Right atrium auricular region (tissue), 2 donors: ENCODE measurements around the gene PPP1R16B. TPM values are rescaled to one million over a fixed set of nuclear protein-coding genes. Genes with fewer than 3 reads are reported as not detected.

ENCODE experiments used
- DNase-seq: peaks from one replicate; pipeline ENCODE4 v3.0.0-alpha.2; 2019; ENCODE audit warnings: low spot score
- H3K27ac ChIP-seq, 2 donors: fragments of 200-600 bp; sonication (generic); 1 replicate in 1 of 2; 2 replicates in 1 of 2; pipeline ENCODE4 v1.5.1; 2016 to 2019
- H3K27me3 ChIP-seq, 2 donors: fragments of 200-600 bp; sonication (generic); one replicate each; pipeline versions ENCODE4 v1.5.1 to v1.6.0; 2017 to 2019
- H3K36me3 ChIP-seq: fragments of 200-600 bp; sonication (generic); one replicate; pipeline ENCODE4 v1.5.1; 2016
- H3K4me1 ChIP-seq, 2 donors: fragments of 200-600 bp; sonication (generic); one replicate each; pipeline versions ENCODE4 v1.5.1 to v1.6.0; 2017 to 2019
- H3K4me3 ChIP-seq, 2 donors: fragments of 200-600 bp; sonication (generic); 1 replicate in 1 of 2; 2 replicates in 1 of 2; pipeline ENCODE4 v1.5.1; 2017 to 2019; ENCODE audit warnings: mild to moderate bottlenecking in 1 of 2, moderate library complexity in 1 of 2
- H3K9me3 ChIP-seq, 2 donors: fragments of 200-600 bp; sonication (generic); one replicate each; pipeline ENCODE4 v1.5.1; 2019
- CTCF ChIP-seq, 2 donors: fragments of 200-600 bp; sonication (generic); IDR thresholded peaks; one replicate each; pipeline ENCODE4 v1.5.1; 2019; ENCODE audit warnings: antibody characterized with exemption in 2 of 2
- total RNA-seq, 2 donors: library from RNA; depleted of rRNA; stranded (reverse); fragments of >200 nt; gene quantifications; one replicate each; pipeline ENCODE4 v1.1.0, GENCODE V29; 2016

PPP1R16B gene
- total RNA-seq, 2 donors from 2014 or later: 0.96 to 6.6 TPM

- H3K27me3 ChIP-seq: no peaks in the 10 kb centered on the region
- TF ChIP-seq CTCF (IDR thresholded peaks at IDR 0.05): no peak
- peak overlapping the region; percentile 38 to 85 for H3K27ac ChIP-seq
- no peak for DNase-seq
- no peaks in the 10 kb centered on the region for H3K9me3 ChIP-seq
- no peak overlapping the region for H3K4me3 ChIP-seq
- H3K4me1 ChIP-seq: peaks cover 0 to 19% of the 10 kb centered on the region in 2 donors
- H3K36me3 ChIP-seq: no peaks in the 10 kb centered on the region
These were observed 164.2 kb downstream of the PPP1R16B start for GRCh38 chr20:38969708-38970107.

GRCh38 chr20:38970302-38970701 is 164.8 kb downstream of the PPP1R16B start:
- no peaks in the 10 kb centered on the region for H3K27me3 ChIP-seq
- H3K9me3 ChIP-seq: no peaks in the 10 kb centered on the region
- H3K27ac ChIP-seq: peak overlapping the region in 1 of 2 donors; percentile 85
- H3K4me3 ChIP-seq: no peak overlapping the region
- no peak for DNase-seq
- peaks cover 0 to 19% of the 10 kb centered on the region in 2 donors for H3K4me1 ChIP-seq
- no peak for TF ChIP-seq CTCF (IDR thresholded peaks at IDR 0.05)
- H3K36me3 ChIP-seq: no peaks in the 10 kb centered on the region

Other genes with a start within 250 kb of the PPP1R16B start
- gene ADIG, start 224.5 kb upstream of the PPP1R16B start, total RNA-seq: not detected
- gene ARHGAP40, start 203.9 kb upstream of the PPP1R16B start, total RNA-seq: not detected
- gene SLC32A1, start 81.2 kb upstream of the PPP1R16B start, total RNA-seq: not detected
- gene ACTR5, start 57.2 kb upstream of the PPP1R16B start, total RNA-seq: 1 to 10 TPM; 2.8 to 5.6 TPM
- 1 to 10 TPM; 1.1 to 2.2 TPM for gene FAM83D, start 120.7 kb downstream of the PPP1R16B start, total RNA-seq
- gene DHX35, start 156.6 kb downstream of the PPP1R16B start, total RNA-seq: 10 to 100 TPM; 15.2 to 41.0 TPM